Measurements from ENCODE around the gene CNN1.
"Not testable (repeated sequence)": the region's sequence is repeated elsewhere in the genome, so short reads cannot be mapped to it uniquely, and the experiment has no call there.

CNN1 gene

DNA sequence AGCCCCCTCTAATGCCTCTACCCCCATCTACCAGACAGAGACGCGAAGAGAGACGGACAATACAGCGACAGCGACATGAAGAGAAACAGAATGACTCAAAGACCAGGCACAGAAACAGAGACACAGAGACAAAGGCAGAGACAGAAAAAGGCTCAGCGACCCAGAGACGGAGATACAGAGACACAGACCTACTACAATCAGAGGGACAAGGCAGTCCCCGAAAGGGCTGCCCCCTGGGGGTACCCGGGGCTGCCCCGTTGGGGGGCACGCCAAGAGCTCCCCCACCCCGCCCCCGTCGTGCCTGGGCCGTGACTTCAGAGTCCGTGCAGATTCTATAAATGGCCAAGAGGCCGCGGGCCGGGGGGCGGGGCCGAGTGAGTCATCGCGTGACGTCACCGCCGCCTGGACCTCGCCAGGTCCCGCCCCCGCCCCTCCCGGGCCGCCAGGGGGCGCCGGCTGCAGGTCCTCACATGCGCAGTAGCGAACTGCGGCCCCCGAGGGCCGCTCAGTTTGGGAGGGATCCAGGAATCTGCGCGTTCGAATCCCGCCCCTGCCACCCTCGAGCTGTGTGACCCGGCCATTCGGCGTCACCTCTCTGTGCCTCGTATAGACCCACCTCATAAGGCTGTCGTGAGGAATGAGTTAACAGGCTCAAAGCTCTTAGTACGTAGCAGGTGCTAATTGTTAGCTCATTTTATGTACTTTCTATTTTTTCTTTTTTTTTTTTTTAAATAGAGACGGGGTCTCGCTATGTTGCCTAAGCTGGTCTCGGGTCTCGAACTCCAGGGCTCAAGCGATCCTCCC is 2.7 kb upstream of the CNN1 start:
- peak; percentile 87 for DNase-seq

GRCh38 chr19:11539495-11540365 is 1.1 kb downstream of the CNN1 start:
- DNase-seq: no peak

- DNase-seq: no peak
Observed at GRCh38 chr19:11540645-11541044, 2.0 kb downstream of the CNN1 start.

DNA sequence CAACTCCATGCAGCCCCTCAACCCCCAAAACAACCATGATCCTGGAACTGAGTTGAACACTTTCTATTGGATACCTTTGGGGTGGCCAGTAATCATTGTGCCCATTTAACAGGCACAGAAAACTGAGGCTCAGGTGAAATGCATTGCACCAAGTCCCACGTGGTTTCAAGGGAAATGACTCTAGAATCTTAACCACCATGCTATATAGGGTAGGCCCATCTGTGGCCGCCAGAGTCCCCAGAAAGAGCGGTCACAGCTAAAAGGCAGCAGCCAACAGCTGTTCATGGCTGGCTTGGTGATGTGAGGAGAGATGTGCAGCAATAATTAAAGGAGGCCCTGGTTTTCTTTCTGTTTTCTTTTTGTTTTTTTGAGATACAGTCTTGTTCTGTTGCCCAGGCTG is 2.6 kb downstream of the CNN1 start:
- no peak for DNase-seq

DNA sequence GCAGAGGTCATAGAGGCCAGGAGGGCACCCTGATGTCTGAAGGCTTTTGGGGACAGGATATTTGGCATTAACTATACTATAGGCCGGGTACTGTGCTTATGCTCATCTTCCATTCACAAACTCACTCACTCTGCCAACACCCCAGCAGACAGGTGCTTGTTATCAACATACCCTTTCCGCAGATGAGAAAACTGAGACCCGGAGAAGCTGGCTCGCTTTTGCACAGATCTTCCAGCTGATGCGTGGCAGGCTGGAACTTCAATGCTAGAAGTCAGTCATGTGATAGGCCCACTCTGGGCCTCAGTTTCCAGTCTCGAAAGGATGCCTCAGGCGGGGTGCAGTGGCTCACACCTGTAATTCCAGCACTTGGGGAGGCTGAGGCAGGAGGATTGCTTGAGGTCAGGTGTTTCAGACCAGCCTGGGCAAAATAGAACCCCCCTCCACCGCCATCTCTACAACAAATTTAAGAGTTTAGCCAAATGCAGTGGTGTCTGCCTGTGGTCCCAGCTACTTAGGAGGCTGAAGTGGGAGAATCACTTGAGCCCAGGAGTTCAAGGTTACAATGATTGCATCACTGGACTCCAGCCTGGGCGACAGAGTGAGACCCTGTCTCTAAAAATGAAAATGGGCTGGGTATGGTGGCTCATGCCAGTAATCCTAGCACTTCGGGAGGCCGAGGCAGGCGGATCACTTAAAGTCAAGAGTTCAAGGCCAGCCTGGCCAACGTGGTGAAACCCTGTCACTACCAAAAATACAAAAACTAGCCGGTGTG is 9.5 kb downstream of the CNN1 start:
- DNase-seq: no peak

- DNase-seq: no peak
Observed at GRCh38 chr19:11549386-11549953, 10.8 kb downstream of the CNN1 start.

- no peak for DNase-seq
Observed at GRCh38 chr19:11550265-11550664, 11.6 kb downstream of the CNN1 start.

GRCh38 chr19:11551603-11552235 is 13.1 kb downstream of the CNN1 start:
- DNase-seq: no peak

DNA sequence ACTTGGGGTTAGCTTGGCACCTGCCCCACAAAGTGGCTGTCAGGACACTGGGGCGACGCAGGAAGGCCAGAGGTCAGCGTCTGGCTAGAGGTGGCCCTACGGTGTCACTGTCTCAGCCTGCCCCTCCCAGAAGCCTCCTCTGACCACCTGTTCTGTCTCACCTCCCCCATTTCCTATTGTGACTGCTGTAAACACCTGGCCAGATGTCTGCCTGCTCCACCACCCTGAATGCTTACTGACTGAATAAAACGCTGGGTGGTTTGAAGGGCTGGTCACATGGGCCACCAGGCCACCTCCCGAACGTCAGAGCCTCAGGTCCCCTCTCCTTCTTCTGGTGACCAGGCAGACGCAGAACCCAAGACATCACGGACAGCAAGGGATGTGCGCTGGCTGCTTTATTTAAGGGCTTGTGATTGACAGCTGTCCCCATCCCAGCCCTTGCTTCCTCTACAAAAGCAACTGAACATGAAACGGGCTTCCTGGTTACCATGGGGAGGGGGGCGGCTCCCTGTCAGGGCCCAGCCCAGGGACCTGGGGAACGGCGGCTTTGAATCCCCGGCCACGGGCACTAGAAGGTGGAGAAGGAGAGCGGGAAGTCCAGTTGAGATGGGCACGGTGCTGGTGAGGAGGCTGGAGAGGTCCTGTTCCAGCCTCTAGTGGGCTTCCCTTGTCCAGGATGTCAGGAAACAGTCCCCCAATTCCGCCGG is 14.2 kb downstream of the CNN1 start:
- no peak for DNase-seq

GRCh38 chr19:11554160-11554559 is 15.5 kb downstream of the CNN1 start:
- DNase-seq: no peak

GRCh38 chr19:11555246-11555645 is 16.6 kb downstream of the CNN1 start:
- no peak for DNase-seq

DNA sequence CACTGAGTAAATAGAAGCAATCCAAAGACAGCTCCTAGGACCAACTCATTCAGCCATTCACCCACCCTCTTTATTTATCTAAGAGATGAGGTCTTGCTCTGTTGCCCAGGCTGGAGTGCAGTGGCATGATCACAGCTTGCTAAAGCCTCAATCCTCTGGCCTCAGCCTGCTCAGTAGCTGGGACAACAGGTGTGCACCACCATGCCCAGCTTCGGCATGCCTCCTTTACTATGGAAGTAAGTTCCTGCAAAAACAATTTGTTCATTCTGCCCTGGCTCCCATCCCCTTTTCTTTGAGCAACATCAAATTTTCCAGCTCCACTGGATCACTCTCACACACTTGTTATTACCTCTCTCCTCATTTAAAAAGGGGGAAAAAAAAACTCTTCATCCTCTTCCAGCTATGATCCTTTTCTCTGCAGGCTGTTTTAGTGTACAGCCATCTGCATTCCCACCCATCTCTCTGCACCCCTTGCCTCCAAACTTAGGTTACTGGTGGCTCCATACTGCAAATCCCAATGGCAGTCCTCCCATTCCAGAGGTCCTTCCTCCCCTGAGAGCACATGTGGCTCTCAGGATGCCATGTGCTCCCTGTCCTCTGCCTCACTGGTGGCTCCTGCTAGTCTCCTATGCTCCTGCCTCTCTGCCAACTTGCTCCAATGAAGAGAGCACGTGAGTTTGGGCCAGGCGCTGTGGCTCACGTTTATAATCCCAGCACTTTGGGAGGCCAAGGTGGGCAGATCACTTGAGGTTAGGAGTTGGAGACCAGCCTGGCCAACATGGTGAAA is 18.2 kb downstream of the CNN1 start:
- no peak for DNase-seq

DNA sequence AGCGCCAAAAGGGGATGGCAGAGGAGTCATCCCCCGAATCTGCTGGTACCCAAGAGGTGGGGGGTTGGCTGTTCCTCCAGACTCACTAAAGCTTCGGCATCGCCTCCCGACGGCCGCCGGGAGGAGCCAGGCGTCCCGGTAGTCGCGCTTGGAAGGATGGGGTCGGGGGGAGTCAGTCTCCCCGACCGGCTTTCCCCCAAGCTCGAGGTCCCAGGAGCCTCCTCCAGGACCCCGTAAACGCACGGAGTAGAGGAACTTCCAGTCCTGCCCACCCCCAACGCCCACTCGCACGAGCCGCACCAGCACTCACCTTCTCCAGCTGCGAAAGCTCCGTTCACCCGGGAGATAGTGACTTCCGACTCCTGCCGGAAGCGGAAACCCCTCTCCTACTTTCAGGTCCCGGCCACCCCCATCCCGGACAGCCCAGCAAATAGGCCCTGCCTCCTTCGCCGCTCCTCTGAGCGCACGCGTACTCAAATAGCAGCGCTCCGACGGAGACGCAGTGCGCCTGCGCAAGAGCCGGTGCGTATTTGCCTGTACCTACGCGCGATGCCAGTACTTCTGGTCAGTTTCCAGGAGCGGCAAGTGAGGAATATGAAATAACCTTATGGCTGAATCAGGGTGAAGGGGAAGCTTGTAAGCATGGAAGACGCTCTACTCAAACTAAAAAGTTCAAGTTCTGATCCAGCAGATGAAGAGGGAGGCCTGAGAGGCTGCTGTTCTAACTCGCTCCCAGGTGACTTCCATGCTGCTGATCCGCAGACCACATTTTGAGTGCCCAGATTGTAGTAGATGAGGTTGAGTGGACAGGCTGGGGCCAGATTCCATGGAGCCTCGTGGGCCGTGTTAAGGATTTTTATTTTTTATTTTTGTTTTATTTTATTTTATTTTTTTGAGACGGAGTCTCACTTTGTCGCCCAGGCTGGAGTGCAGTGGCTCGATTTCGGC is 20.5 kb downstream of the CNN1 start, which contains the start of gene ELOF1:
ELOF1 (minus strand) TSS at position 350 of the 948 bp plus-strand sequence. CDS start 4,883 bp downstream, outside the sequence.
- peak; percentile 97 for DNase-seq

DNA sequence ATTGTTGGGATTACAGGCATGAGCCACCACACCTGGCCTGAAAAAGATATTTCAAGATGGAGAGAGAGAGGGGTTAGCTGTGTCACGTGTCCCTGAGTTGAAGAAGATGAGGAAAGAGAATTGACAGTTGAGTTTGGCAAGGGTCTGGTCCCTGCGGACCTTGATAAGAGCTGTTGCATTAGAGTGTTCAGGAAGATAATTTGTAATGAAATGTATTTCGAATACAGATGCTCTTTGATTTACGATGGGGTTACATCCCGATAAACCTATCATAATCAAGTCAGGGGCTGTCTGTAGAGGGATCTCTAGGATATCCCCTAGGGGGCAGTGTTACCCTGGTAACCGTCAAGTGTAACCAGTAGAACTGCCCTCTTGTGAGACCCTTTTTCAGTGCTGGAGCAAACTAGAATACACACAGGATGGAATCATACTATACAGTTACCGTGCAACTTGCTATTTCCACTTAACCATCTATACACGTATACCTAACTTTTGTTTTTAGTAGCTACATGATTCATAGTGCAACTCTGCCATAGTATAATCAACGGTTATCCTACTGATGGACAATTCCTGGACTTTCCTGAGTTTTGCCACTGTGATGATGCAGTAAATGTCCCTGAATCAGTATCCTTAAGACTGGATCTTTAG is 21.9 kb downstream of the CNN1 start:
- peak; percentile 84 for DNase-seq

DNA sequence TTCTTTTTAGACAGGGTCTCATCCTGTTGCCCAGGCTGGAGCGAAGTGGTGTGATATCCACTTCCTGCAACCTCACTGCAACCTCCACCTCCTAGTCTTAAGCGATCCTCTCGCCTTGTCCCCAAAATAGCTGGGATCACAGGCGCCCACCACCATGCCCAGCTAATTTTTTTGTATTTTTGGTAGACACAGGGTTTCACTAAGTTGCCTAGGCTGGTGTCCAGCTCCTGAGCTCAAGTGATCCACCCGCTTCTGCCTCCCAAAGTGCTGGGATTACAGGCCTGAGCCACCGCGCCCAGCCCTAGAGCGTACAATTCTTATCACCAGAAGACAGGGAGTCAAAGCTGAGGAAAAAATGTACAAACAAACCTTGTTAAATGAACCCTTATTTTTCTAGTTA is 24.9 kb downstream of the CNN1 start:
- no peak for DNase-seq

- not testable (repeated sequence) for DNase-seq
Observed at GRCh38 chr19:11564082-11564807, 25.6 kb downstream of the CNN1 start.

- DNase-seq: not testable (repeated sequence)
Observed at GRCh38 chr19:11565649-11565980, 27.0 kb downstream of the CNN1 start.

GRCh38 chr19:11566164-11566563 is 27.5 kb downstream of the CNN1 start:
- DNase-seq: no peak

Data from CD4-positive, alpha-beta T cell treated with Interleukin-17A for 1 hour (primary cell).